Hematopoietic multipotent progenitor cell treated with erythropoietin and hydrocortisone succinate and interleukin-3 and kit ligand, for 8 days (in vitro differentiated cells): ENCODE data around the gene SNRPA.
"Not testable (repeated sequence)": the region's sequence is repeated elsewhere in the genome, so short reads cannot be mapped to it uniquely, and the experiment has no call there.

ENCODE experiments used
- DNase-seq: peaks from one replicate; pipeline ENCODE4 v3.0.0-alpha.2; 2015

Gene SNRPA

GRCh38 chr19:40802300-40803169 is 51.5 kb downstream of the SNRPA start:
- peak; percentile 58 for DNase-seq

GRCh38 chr19:40803170-40803856 is 52.3 kb downstream of the SNRPA start:
- DNase-seq, result no peak

GRCh38 chr19:40803857-40804782 is 53.1 kb downstream of the SNRPA start:
- DNase-seq, result peak; percentile 64

- no peak for DNase-seq
Observed at GRCh38 chr19:40804783-40805242, 53.8 kb downstream of the SNRPA start.

- DNase-seq, result peak; percentile 35
Observed at GRCh38 chr19:40805258-40805868, 54.4 kb downstream of the SNRPA start.

- peak; percentile 74 for DNase-seq
Observed at GRCh38 chr19:40806423-40807146, 55.6 kb downstream of the SNRPA start.

- no peak for DNase-seq
Observed at GRCh38 chr19:40807147-40808020, 56.4 kb downstream of the SNRPA start.

GRCh38 chr19:40808021-40808325 is 57.0 kb downstream of the SNRPA start:
- DNase-seq, result no peak

- DNase-seq, result no peak
Observed at GRCh38 chr19:40808497-40808896, 57.5 kb downstream of the SNRPA start.

GRCh38 chr19:40809358-40810086 is 58.5 kb downstream of the SNRPA start:
- DNase-seq, result no peak

GRCh38 chr19:40810160-40810559 is 59.2 kb downstream of the SNRPA start:
- no peak for DNase-seq

- peak; percentile 79 for DNase-seq
Observed at GRCh38 chr19:40810649-40811408, 59.8 kb downstream of the SNRPA start.

GRCh38 chr19:40811478-40812341 is 60.7 kb downstream of the SNRPA start:
- DNase-seq, result no peak

GRCh38 chr19:40812571-40812970 is 61.6 kb downstream of the SNRPA start:
- DNase-seq, result not testable (repeated sequence)

GRCh38 chr19:40813182-40813581 is 62.2 kb downstream of the SNRPA start:
- DNase-seq, result no peak
